Muscle layer of colon (tissue), 2 donors: ENCODE data around the gene APAF1.

ENCODE experiments used
- H3K27ac ChIP-seq: one replicate; pipeline ENCODE4 v1.7.0; 2013; ENCODE audit warnings: low read depth, mild to moderate bottlenecking, low read length, moderate library complexity
- H3K27me3 ChIP-seq, 2 donors: one replicate each; pipeline ENCODE4 v1.7.0; 2013; ENCODE audit warnings: low read length in 2 of 2, mild to moderate bottlenecking in 2 of 2; ENCODE audit not compliant: insufficient read depth in 2 of 2, control insufficient read depth in 1 of 2
- H3K36me3 ChIP-seq: one replicate; pipeline ENCODE4 v1.7.0; 2013; ENCODE audit warnings: mild to moderate bottlenecking, low read length; ENCODE audit not compliant: insufficient read depth
- H3K4me1 ChIP-seq: one replicate; pipeline ENCODE4 v1.7.0; 2013; ENCODE audit warnings: mild to moderate bottlenecking, low read length; ENCODE audit not compliant: insufficient read depth
- H3K4me3 ChIP-seq, 2 donors: one replicate each; pipeline ENCODE4 v1.7.0; 2013; ENCODE audit warnings: low read length in 2 of 2, low read depth in 1 of 2, mild to moderate bottlenecking in 1 of 2, moderate library complexity in 1 of 2
- H3K9ac ChIP-seq: one replicate; pipeline ENCODE4 v1.7.0; 2013; ENCODE audit warnings: low read length
- H3K9me3 ChIP-seq: one replicate; pipeline ENCODE4 v1.7.0; 2013; ENCODE audit warnings: mild to moderate bottlenecking, low read length
- donor health status: abdominal sarcoma.
- donor health status: Adenocarcinoma of cecum.

Gene APAF1

DNA sequence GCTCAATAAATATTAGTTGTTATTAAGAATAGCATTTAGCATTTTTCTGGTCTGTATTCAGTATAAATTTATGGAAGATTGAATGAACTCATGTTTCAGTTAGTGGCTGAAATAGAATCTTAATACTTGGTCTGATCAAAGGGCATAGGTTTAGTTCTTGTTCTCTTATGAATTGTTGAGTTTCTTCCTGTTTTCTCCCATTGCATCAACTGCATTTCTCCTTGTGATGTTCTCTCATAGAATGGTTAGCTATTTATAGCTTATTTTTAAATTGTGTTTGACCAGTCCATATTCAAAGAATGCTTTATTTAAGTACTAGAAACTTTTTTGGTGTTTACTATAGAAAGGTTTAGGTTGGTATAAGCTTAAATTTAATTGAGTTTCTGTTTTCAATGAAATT lies 29.8 kb downstream of the APAF1 start:
- Histone ChIP-seq H3K4me3 (no peak overlapping the region), H3K27me3 (no peaks in the 10 kb centered on the region), H3K9me3 (no peaks in the 10 kb centered on the region), H3K4me1 (no peaks in the 10 kb centered on the region), H3K36me3 (peaks cover 17% of the 10 kb centered on the region), H3K9ac (no peak overlapping the region), H3K27ac (no peak overlapping the region)

DNA sequence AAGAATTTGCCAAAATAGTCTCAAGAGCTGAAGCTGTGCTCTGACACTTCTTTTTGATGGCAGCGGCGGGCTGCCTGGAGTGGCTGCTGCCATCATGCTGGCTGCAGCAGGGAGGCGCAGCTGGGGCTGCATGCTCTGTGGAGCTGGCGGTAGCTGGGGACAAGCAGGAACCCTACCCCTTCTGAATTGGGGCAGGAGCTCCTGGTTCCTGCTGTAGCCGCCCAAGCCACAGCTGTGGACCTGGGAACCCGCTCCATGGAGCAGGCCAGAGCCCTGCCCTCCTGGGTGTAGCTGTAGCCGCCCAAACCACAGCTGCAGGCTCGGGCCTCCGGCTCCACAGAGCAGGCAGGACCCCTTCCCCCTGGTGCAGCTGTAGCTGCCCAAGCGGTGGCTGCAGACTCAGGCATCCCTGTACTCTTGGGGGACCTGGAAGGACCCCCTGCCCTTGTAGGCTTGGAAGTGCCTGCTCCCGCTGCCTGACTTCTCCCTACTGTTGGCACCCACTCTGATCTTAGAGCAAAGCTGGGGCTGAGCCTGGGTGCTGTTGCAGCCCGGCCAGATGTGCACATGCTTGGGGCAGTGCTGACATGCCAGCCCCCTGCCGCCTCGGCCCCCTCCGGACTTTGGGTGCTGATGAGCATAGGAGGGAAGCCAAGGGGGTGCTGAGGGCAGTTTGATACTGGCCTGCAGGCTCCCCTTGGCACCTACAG lies 33.3 kb downstream of the APAF1 start:
- Histone ChIP-seq H3K4me3 (no peak overlapping the region), H3K4me1 (no peaks in the 10 kb centered on the region), H3K9me3 (no peaks in the 10 kb centered on the region), H3K27ac (no peak overlapping the region), H3K27me3 (no peaks in the 10 kb centered on the region), H3K9ac (no peak overlapping the region), H3K36me3 (peaks cover 38% of the 10 kb centered on the region)

DNA sequence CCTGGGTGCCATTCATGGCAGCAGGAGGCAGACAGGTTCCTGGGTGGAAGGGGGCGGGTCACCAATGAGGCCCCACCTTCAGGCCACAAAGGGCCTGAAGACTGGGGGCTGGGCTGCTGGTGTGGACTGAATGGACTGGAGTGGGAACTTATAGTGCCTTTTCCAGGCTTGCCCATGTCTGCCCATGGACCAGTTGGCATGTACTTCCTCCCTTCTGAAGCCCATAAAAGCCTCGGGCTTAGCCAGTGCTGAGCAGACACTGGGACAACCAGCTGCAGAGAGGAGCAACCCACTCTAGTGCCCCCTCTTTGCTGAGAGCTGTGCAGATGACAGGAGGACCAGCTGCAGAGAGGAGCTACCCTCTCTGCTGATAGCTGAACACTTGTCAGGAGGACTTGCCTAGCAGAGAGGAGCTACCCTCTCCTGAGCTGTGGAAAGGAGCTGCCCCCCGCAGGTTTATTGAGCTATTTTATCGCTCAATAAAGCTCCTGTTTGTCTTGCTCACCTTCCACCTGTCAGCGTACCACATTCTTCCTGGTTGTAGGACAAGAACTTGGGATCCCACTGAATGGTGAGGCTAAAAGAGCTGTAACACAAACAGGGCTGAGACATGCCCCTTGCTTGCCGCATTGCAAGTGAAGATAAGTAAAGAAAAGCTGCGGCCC lies 34.0 kb downstream of the APAF1 start:
- Histone ChIP-seq H3K27ac (no peak overlapping the region), H3K36me3 (peaks cover 40% of the 10 kb centered on the region), H3K9ac (no peak overlapping the region), H3K27me3 (no peaks in the 10 kb centered on the region), H3K4me1 (no peaks in the 10 kb centered on the region), H3K4me3 (no peak overlapping the region), H3K9me3 (no peaks in the 10 kb centered on the region)

DNA sequence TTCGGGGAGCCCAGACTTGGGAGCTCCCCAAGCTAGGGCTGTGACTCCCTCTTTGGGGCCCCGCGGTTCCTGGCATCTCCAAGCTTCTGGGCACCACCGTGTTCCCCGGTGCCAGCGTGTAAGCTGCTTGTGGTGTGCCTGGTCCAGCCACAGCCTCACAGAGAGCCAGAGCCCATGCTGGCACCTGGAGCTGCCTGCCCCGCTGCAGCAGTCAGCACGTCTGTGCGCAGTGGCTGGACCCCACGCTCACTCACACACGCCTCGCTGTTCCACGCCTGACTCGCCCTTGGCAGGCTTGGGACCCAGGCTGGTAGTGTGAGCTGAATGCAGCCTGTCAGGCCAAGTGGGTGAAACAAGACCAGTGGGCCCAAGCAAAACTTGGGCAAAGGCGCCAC lies 34.5 kb downstream of the APAF1 start:
- H3K4me1 ChIP-seq: no peaks in the 10 kb centered on the region
- H3K27me3 ChIP-seq: no peaks in the 10 kb centered on the region
- H3K36me3 ChIP-seq: peaks cover 37% of the 10 kb centered on the region
- H3K9ac ChIP-seq: no peak overlapping the region
- H3K27ac ChIP-seq: no peak overlapping the region
- no peaks in the 10 kb centered on the region for H3K9me3 ChIP-seq
- H3K4me3 ChIP-seq: no peak overlapping the region

DNA sequence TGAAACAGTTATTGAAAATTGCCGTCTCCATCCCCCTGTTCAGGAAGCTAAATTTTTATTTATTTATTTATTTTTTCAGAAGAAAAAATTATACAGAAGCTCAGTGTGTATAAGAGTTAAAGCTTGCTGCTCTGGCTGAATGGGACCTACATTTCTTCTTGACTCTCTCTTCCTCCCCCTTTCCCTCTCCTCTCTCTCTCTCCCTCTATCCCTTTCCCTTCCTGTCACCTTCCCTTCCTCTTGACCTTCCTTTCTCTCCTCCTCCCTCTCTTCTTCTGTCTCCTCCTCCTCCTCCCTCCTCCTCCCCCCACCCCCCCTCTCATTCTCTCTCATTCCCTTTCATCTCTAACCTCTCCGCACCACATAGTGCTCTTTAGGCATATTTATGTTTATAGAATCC lies 39.1 kb downstream of the APAF1 start:
- Histone ChIP-seq H3K27ac (no peak overlapping the region), H3K27me3 (no peaks in the 10 kb centered on the region), H3K9me3 (no peaks in the 10 kb centered on the region), H3K9ac (no peak overlapping the region), H3K4me3 (no peak overlapping the region), H3K36me3 (peaks cover 37% of the 10 kb centered on the region), H3K4me1 (no peaks in the 10 kb centered on the region)

DNA sequence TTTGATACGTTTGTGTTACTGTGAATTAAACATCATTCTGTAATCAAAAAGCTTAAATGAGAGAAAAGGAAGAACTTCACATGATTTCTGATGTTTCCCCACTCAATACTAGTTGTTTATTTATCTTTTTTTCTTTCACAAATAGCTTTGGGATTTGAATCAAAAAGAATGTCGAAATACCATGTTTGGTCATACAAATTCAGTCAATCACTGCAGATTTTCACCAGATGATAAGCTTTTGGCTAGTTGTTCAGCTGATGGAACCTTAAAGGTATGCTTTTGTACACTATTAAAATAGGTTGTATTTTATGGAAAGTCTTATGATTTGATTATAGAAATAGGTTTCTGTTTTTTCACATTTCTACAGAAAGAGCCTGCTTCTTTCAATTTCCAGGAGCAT lies 41.5 kb downstream of the APAF1 start:
- no peaks in the 10 kb centered on the region for H3K27me3 ChIP-seq
- H3K27ac ChIP-seq: no peak overlapping the region
- no peaks in the 10 kb centered on the region for H3K4me1 ChIP-seq
- no peak overlapping the region for H3K4me3 ChIP-seq
- H3K36me3 ChIP-seq: peaks cover 26% of the 10 kb centered on the region
- H3K9me3 ChIP-seq: no peaks in the 10 kb centered on the region
- H3K9ac ChIP-seq: no peak overlapping the region

DNA sequence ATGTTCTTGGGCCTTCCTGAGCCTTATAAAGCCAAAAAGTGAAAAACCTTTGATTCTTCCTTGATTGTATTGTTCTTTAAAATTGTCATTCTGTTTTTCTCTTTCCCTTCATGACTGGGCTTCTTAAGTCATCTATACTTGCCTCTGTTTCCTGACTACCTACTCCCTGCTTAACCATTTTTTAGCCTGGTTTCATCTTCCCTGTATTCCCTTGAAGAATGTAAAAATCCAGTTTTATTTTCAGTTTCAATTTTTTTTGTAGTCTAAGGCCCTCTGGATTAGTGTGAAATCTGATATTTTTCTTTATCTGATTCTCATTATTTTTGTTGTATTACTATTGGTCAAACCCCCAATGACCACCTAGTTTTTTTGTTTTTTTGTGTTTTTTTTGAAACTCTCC lies 46.3 kb downstream of the APAF1 start:
- no peaks in the 10 kb centered on the region for H3K27me3 ChIP-seq
- no peak overlapping the region for H3K4me3 ChIP-seq
- no peaks in the 10 kb centered on the region for H3K4me1 ChIP-seq
- no peaks in the 10 kb centered on the region for H3K9me3 ChIP-seq
- H3K27ac ChIP-seq: no peak overlapping the region
- no peak overlapping the region for H3K9ac ChIP-seq
- H3K36me3 ChIP-seq: peaks cover 11% of the 10 kb centered on the region

DNA sequence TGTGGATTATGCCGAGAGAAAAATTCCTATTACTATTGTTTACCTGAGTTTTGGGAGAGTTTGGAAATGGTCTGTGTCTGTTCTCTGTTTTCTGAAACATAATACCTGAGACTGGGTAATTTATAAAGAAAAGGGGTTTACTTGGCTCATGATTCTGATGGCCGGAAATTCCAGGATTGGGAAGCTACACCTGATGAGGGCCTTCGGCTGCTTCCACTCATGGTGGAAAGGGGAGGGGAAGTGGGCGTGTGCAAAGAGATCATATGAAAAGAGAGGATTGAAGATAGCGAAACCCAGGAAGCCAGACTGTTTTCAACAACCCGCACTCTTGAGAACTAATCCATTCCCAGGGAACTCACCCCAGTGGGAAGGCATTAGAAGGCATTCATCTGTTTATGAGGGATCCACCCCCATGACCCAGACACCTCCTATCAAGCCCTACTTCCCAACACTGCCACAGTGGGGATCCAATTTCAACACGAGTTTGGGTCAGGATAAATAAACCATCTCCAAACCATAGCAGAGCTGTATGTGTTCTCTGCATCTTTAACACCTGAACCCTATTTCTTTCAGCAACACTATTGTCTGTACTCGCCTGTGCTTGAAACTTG lies 51.1 kb downstream of the APAF1 start:
- H3K4me1 ChIP-seq: peaks cover 5% of the 10 kb centered on the region
- no peak overlapping the region for H3K27ac ChIP-seq
- H3K36me3 ChIP-seq: peaks cover 8% of the 10 kb centered on the region
- no peaks in the 10 kb centered on the region for H3K27me3 ChIP-seq
- H3K4me3 ChIP-seq: no peak overlapping the region
- H3K9ac ChIP-seq: no peak overlapping the region
- no peaks in the 10 kb centered on the region for H3K9me3 ChIP-seq

DNA sequence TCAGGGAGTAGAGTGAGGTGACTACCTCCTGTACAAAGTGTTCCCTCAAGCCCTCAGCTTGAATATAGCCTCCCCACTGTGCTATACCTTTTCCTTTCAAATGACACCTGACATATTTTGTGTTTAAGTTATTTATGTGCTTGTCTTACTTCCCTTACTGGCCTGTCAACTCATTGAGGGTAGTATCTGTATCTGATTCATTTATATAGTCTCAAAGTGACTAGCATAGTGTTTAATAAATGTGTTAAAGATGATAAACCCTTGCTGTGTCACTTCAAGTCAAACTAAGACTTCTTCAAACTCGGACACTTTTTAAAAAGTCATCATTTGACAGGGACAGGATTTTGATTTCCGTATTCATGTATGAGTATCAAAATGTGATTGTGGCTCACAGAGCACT lies 52.1 kb downstream of the APAF1 start:
- no peak overlapping the region for H3K4me3 ChIP-seq
- H3K4me1 ChIP-seq: peaks cover 5% of the 10 kb centered on the region
- no peak overlapping the region for H3K27ac ChIP-seq
- H3K36me3 ChIP-seq: peaks cover 8% of the 10 kb centered on the region
- H3K9me3 ChIP-seq: no peaks in the 10 kb centered on the region
- no peaks in the 10 kb centered on the region for H3K27me3 ChIP-seq
- no peak overlapping the region for H3K9ac ChIP-seq

DNA sequence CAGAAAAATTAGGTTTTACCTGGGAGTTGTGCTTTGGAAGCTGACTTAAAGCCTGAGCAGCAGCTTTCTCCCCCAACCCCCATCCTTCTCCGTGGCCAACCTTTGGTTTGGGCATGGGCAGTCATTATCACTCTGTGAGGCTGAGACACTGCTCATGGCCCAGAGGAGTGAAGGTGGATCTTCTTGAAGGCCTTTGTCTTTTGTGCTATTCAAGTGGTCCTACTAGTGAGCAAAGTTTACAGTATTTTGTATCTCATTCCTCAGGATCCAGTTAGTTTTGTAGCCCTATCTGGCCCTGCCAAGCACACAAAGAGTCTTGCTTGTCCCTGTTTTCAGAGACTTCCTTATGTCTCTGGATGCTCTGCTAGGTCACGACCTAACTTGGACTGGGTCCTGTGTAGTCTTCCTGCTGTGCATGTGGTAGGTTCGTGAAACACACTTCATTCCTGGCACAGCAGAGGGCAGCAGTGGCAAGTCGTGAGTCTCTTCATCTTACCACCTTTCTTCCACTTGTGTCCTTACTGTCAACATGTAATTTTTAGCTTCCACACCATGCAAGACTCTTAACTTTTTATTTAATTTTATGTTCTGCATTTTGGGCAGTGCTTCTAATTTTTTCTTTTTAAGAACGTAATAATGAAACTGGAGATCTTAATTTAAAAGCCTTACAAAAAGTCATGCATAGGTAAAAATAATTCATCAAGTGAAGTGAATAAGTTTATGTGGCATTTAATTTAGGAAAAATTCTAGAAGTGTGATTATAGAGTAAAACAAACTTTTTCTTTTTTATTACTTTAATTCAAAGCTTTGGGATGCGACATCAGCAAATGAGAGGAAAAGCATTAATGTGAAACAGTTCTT lies 53.7 kb downstream of the APAF1 start:
- no peak overlapping the region for H3K9ac ChIP-seq
- no peaks in the 10 kb centered on the region for H3K27me3 ChIP-seq
- peaks cover 5% of the 10 kb centered on the region for H3K4me1 ChIP-seq
- H3K36me3 ChIP-seq: peaks cover 4% of the 10 kb centered on the region
- no peak overlapping the region for H3K27ac ChIP-seq
- H3K9me3 ChIP-seq: no peaks in the 10 kb centered on the region
- no peak overlapping the region for H3K4me3 ChIP-seq

DNA sequence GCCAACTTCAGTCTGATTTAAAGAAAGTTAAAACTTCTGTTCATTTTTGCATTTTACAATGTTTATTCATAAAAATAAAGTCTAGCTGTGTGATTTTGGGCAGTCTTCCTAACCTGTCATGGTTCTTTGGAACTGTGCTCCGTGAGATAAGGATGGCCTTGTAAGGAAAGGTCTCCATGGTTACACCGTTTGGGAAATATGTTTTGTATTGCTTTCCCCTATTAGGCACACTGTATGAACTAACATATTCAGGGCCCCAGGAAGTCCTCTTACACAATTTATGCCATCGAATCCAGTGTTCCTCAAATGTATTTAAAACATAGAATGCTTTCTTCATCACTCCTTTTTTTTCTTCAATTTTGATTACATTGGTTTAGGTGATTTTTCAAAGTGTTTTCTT lies 54.5 kb downstream of the APAF1 start:
- Histone ChIP-seq H3K27me3 (no peaks in the 10 kb centered on the region), H3K9me3 (no peaks in the 10 kb centered on the region), H3K9ac (no peak overlapping the region), H3K4me1 (peaks cover 5% of the 10 kb centered on the region), H3K36me3 (peaks cover 4% of the 10 kb centered on the region), H3K27ac (no peak overlapping the region), H3K4me3 (no peak overlapping the region)
